ENCODE measurements around the gene TIMP1. TPM values are rescaled to one million over a fixed set of nuclear protein-coding genes. Genes with fewer than 3 reads are reported as not detected.
"Not testable (repeated sequence)": the region's sequence is repeated elsewhere in the genome, so short reads cannot be mapped to it uniquely, and the experiment has no call there.

The TIMP1 gene
- polyA plus RNA-seq, 1 donor: 115 TPM

DNA sequence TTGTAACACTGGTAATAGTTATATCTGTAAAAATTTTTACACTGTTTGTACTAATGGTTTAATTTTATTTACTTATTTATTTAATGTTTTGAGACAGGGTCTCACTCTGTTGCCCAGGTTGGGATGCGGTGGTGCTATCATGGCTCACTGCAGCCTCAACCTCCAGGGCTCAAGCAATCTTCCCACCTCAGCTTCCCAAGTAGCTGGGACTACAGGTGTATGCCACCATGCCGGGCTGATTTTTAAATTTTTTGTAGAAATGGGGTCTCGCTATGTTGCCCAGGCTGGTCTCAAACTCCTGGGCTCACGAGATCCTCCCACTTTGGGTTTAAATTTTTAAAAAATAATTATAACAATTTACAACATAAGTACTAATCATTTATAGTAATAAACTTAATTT is 20.9 kb downstream of the TIMP1 start:
- not testable (repeated sequence) for DNase-seq (ENCODE audit: low read depth)

DNA sequence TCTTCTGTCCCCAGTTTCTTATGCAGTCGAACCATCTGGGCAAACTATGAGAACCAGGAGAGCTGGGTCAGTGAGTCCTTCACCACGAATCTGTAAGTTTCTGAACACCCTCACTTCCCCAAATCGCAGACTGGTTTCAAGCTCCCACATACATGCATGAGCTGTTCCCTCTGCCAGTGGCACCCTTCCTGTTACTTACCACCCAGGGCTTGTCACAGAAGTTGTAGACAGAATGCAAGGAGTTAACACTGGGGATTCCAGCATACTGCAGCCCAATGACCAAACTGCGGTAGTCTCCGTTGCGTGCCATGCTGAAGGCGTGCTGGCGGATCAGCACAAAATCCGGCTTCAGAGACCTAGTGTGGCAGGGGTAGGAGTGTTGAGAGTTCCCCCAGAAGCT is 22.8 kb downstream of the TIMP1 start:
- DNase-seq (ENCODE audit: low read depth): no peak

- no peak for DNase-seq (ENCODE audit: low read depth)
These were observed 24.9 kb downstream of the TIMP1 start for GRCh38 chrX:47607091-47607490.

DNA sequence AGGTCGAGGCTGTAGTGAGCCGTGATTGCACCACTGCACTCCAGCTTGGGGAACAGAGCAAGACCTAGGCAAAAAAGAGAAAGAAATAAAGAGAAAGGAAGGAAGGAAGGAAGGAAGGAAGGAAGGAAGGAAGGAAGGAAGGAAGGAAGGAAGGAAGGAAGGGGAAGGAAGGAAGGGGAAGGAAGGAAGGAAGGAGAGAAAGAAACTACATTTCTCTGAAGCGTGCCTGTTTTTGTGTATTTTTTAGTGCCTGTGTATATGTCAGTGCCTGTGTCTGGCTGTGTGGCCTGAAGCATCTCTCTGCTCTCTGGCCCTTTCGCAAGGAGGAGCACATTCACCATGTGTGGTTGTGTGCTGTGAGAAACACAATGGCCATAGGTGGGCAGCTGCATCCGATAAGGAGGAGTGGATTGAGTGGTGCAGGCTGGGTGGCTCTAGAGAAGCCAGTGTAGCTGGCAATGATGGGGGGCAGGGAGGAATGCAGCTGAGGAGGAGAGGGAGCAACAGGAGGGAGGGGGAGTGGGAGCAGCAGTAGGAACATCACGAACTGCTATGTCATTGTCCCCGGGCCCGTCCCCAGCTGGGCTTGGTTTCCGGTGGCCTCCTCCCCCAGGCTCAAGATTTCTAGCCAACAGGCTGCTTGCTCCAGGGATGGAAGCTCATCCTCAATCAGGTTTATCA is 26.0 kb downstream of the TIMP1 start:
- no peak for DNase-seq (ENCODE audit: low read depth)

DNA sequence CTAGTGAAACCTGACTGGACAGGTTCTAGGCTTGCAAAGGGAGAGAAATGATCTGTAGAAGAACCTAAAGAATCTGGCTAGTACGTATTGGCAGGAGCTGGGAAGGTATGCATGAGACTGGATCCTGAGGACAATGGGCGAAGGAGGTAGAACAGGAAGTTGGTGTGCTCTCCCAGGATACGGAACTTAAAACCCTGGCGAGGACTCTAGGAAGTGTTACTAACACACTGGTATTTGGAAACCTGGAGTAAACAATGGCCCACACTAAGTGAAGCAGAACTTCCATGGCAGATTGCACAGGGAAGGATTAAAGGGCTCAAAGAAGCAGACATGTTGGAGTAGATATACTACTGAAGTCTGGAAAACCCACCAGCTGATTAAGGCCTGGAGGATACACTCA is 28.3 kb downstream of the TIMP1 start:
- no peak for DNase-seq (ENCODE audit: low read depth)

DNA sequence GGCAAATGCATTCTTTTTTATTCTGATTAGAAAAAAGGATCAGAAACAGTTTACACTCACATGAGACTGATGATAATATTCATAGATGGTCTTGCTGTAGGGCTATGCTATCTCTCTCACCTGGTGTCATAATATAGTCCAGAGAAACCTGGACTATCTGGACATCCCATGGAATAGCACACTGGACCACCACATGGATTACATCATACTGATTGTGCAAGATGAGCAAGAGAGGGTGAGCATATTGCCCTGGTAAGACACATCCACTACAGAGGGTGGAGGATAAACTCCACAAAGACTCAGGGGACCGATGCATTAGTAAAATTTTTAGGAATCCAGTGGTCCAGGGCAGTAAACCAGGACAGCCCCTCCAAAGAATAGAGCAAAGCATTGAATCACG is 29.3 kb downstream of the TIMP1 start:
- DNase-seq (ENCODE audit: low read depth): no peak

- DNase-seq (ENCODE audit: low read depth): no peak
These were observed 29.7 kb downstream of the TIMP1 start for GRCh38 chrX:47611926-47612325.

DNA sequence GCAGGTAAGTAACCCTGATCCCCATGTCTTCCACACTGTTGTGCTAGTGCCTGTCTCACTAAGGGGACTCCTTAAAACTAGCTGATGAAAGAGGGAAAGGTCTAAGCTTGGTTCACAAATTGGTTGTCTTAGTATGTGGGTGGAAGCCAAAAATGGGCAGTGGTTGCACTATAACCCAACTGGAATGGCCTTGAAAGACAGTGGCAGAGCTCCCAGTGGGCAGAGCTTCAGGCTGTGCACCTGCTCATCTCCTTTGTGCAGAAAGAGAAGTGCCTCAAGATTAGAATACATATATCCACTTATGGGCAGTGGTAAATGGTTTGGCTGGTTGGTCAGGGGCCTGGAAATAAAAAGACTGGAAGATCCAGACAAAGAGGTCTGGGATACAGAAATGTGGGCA is 30.2 kb downstream of the TIMP1 start:
- DNase-seq (ENCODE audit: low read depth): no peak

- no peak for DNase-seq (ENCODE audit: low read depth)
These were observed 30.8 kb downstream of the TIMP1 start for GRCh38 chrX:47613082-47613481.

DNA sequence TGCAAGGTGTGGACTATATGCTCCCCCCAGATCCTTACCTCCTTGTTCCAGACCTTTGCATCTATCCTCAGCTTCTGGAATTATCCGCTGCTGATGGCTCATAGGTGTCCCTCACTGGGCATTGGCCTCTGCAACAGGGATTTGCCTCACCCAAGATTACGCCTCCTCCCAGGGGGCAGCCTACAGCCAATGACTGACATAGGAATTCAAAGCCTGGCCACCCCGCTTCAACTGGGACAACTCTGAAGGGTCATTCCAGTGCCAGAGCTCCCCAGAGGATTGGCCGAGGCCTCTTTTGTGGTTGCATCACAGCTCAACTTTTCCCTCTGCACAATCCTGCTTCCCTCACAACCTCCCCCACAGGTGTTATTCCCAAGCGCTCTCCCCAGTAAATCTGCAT is 32.4 kb downstream of the TIMP1 start:
- DNase-seq (ENCODE audit: low read depth): no peak

GRCh38 chrX:47618923-47619485 is 36.8 kb downstream of the TIMP1 start:
- no peak for DNase-seq (ENCODE audit: low read depth)

DNA sequence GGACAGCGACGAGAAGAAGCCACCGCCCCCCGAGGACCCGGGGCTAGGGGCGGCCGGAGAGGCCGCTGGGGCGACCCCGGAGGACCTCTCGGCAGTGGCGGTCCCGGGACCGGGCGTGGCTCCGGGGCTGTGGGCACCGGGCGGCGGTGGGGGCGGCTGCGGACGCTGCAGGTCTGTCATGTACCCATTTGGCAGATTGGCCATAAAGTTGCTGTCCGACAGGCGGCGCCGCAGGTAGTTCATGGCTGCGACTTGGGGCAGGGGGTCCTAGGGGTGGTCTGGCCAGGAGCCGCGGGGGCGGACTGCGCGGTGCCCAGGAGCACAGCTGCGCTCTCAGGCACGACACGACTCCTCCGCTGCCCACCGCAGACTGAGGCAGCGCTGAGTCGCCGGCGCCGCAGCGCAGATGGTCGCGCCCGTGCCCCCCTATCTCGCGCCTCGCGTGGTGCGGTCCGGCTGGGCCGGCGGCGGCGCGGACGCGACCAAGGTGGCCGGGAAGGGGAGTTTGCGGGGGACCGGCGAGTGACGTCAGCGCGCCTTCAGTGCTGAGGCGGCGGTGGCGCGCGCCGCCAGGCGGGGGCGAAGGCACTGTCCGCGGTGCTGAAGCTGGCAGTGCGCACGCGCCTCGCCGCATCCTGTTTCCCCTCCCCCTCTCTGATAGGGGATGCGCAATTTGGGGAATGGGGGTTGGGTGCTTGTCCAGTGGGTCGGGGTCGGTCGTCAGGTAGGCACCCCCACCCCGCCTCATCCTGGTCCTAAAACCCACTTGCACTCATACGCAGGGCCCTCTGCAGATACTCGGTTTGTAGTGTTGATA is 37.5 kb downstream of the TIMP1 start, which contains the start of gene SYN1:
SYN1 (minus strand) TSS at position 372 of the 817 bp plus-strand sequence; CDS start at position 243, 129 bp downstream.
- DNase-seq (ENCODE audit: low read depth): peak; percentile 40

DNA sequence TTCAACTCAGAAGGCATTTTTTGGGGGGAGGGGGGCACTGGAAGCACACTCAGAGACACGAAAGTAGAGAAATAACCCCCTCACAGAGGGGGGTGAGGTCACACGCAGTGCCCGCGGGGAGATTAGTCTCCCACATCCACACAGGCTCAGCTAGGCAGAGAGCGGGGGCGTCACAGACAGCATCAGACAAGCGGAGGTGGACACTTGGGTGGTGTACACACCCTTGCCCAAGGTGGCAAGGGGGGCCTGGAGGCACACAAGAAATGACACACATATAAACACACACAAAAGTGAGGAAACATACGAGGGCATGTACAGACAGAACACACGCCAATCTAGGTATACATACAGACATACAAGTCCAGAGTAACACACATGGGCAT is 38.1 kb downstream of the TIMP1 start:
- DNase-seq (ENCODE audit: low read depth): no peak

DNA sequence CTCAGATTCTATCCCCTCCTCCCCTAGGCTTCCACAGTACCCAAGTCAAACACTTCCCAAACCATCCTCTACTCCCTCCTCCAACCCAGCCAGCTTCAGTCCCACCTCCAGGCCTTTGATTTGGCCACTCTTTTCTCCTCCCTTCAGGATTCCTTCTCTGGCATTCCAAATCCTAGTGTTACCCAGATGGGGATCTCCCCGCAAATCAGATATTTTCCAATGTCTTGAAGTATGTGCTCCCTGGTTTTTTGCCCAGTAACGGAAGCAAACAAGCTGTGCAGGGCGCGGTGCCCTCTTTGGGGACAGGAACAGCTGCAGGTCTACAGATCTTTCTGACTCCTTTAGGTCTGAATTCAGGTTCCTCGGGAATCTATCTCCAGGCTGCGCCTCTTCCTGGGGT is 39.6 kb downstream of the TIMP1 start:
- DNase-seq (ENCODE audit: low read depth): no peak

DNA sequence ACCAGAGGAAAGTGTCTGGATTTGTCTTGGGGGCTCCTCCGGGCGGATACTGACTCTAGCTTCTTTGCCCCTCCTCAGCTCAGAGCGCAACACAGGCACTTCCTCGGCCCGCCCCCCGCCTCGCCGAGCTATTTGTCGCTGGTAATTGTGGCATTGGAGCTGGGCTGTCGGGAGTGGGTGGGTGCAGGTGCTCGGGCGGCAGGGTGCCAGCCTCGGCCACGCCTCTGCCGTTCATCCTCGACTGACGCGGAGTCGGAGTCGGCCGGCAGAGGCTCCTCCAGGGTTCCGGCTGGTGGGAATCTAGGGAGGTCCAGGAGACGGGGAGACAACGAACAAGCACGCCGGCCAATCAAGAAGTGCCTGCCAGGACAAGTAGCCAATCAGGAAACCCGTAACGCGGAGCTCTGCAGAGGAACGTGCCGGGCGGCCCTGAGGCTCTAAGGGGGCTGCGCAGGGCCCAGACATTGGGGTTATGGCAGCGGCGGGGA is 41.3 kb downstream of the TIMP1 start:
- peak; percentile 17 for DNase-seq (ENCODE audit: low read depth)

DNA sequence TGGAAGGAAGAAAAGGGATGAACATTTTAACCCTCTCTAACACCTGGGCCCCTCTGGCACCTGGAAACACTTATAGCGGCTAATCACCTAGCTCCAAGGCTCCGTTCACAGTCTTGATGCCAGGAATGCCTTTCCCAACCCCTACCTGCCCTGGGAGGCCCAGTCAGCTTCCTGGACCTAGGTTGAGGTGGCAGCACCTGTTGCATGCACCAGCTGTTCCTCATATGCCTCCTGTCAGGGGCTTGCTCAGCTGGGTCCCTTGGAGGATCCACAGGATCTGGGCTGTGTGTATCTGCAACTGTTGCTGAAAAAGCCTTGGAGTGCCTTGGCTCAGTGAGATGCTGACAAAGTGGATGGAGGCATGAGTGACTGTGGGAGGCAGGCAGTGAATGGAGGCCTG is 43.1 kb downstream of the TIMP1 start:
- no peak for DNase-seq (ENCODE audit: low read depth)

DNA sequence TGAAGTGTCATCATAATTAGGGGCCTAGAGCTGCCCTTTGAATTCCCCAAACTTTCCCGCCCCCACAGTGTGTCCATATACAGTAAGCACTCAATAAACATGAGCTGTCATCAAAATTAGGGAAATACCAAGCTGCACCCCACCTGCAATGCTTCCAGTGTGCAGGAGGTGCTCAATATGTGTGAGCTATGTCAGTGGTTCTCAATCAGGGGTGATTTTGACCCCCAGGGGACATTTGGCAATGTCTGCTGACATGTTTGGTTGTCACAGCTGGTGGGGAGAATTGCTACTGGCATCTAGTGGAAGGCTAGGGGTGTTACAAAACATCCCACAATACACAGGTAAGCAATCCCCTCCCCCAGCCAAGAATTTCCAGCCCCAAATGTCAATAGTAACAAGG is 46.7 kb downstream of the TIMP1 start:
- DNase-seq (ENCODE audit: low read depth): no peak

DNA sequence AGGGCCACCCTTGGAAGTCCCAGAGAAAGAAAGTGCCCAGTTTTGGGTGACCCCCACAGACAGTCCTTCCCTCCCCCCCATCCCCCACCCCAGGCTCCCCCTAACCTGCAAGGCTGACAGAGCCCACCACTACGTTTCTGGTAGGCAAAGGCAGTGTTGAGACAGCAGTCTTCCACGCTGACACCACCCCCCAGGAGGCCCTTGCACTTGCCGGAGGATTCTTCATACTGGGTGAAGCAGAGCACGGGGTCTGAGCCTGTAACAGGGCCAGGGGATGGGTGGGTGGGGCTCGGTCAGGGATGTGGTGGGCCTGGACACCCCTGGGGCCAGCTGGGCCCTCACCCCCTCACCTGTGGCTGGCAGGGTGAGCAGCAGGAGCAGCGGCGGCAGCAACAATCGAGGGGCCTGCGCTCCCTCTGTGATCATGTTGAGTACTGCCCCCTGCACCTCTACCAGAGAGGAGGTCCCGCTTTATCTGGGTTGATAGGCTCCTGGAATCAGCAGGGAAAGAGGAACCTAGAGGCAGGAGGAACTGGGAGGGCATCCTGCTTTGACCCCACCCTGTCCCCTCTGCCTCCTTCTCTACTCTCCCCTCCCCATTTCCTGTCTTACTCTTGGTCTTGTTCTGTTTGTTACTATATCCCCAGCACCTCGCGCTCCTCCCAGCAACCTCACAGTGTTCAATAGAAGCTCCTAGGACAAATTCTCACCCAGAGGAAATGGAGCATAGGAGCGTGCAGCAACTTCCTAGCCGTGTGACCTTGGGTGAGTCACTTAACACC is 47.4 kb downstream of the TIMP1 start, which contains the start of gene CFP:
CFP (minus strand) TSS at position 512 of the 782 bp plus-strand sequence; CDS start at position 426, 86 bp downstream.
- DNase-seq (ENCODE audit: low read depth): no peak

- no peak for DNase-seq (ENCODE audit: low read depth)
These were observed 49.4 kb downstream of the TIMP1 start for GRCh38 chrX:47631676-47632075.

- DNase-seq (ENCODE audit: low read depth): no peak
These were observed 50.4 kb downstream of the TIMP1 start for GRCh38 chrX:47632666-47633065.

GRCh38 chrX:47633689-47634590 is 51.7 kb downstream of the TIMP1 start:
- no peak for DNase-seq (ENCODE audit: low read depth)

Measured in forelimb muscle (tissue), 1 donor.